ENCODE data around the gene ADCY1. TPM values are rescaled to one million over a fixed set of nuclear protein-coding genes. Genes with fewer than 3 reads are reported as not detected.
A peak's percentile ranks its signal among the peaks of the same experiment; 100 is the strongest.

Gene ADCY1
- total RNA-seq, 1 donor from 2014 or later: 19.0 TPM

DNA sequence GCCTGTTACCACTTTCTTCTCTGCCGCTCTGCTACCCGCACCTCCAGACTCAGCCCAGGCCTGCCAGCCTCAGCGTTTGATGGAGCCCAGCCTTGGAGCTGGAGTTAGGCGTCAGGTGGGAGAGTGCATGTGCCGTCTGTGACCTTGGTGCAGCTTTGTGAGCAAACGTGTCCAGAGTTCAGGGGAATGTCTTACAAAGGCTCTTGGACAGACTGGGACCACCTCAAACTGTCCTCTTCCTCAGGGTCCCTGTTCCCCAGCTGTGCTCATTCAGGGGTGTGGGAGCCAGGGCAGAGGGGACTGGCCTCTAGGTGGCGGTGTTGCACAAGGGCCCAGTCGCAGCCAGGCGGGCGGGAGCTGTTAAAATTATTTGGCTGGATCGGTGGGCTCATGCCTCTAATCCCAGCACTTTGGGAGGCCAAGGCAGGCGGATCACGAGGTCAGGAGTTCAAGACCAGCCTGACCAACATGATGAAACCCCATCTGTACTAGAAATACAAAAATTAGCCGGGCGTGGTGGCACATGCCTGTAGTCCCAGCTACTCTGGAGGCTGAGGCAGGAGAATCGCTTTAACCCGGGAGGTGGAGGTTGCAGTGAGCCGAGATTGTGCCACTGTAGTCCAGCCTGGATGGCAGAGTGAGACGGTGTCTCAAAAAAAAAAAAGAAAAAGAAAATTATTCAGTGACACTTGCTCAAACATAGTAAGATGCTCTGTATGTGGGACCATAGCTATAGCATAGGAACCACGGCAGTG, 89.2 kb downstream of the ADCY1 start:
- peak; percentile 63 for DNase-seq (ENCODE audit: extremely low spot score, unreplicated experiment)
- Mint-ChIP-seq H3K27ac (no peak overlapping the region), H3K9me3 (no peaks in the 10 kb centered on the region), H3K4me1 (ENCODE audit: unreplicated experiment) (no peaks in the 10 kb centered on the region), H3K4me3 (no peak overlapping the region), H3K36me3 (no peaks in the 10 kb centered on the region), H3K27me3 (no peaks in the 10 kb centered on the region)
- TF ChIP-seq CTCF (conservative IDR thresholded peaks at IDR 0.05): peak; percentile 67

DNA sequence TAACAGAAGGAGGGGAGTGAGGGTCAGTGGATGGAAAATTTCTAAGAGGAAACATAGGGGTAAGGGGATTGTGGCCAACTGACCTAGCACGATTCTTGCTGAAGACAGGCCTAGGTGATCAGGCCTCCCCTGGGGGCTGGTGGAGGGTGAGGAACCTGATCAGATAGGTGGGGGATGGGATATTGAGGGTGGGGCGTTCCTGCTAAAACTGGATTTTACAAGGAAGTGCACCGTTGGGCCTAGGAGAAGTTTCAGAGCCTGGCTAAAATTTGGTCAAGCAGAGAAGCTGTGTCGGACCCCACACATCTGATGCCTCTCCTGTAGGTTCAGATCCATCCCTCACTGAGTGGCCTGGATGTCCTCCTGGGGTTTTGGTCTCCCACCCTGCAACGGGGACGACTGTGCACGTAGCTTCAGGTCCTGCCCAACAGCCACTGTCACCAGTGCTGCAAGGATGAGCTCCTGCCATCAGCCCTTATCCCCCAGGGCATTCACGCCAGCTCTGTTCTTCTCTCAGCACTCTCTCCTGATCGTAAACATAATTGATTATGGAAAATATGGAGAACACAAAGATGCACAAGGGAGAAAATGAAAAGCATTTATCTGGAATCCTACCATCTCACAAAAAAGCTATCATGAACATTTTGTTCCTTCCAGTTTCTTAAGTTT, 89.9 kb downstream of the ADCY1 start:
- TF ChIP-seq CTCF (conservative IDR thresholded peaks at IDR 0.05): no peak
- Mint-ChIP-seq H3K27me3 (no peaks in the 10 kb centered on the region), H3K4me1 (ENCODE audit: unreplicated experiment) (no peaks in the 10 kb centered on the region)

GRCh38 chr7:45665172-45665571, 91.0 kb downstream of the ADCY1 start:
- no peaks in the 10 kb centered on the region for H3K4me1 Mint-ChIP-seq (ENCODE audit: unreplicated experiment)
- TF ChIP-seq CTCF (conservative IDR thresholded peaks at IDR 0.05): no peak
- no peak overlapping the region for H3K27ac Mint-ChIP-seq
- H3K27me3 Mint-ChIP-seq: no peaks in the 10 kb centered on the region
- H3K4me3 Mint-ChIP-seq: no peak overlapping the region
- DNase-seq (ENCODE audit: extremely low spot score, unreplicated experiment): no peak
- no peaks in the 10 kb centered on the region for H3K9me3 Mint-ChIP-seq
- H3K36me3 Mint-ChIP-seq: no peaks in the 10 kb centered on the region

More for the DNA sequence above, 89.9 kb downstream of the ADCY1 start:
- Mint-ChIP-seq H3K27ac (no peak overlapping the region), H3K9me3 (no peaks in the 10 kb centered on the region), H3K36me3 (no peaks in the 10 kb centered on the region), H3K4me3 (no peak overlapping the region)
- DNase-seq (ENCODE audit: extremely low spot score, unreplicated experiment): peak; percentile 43

- no peak overlapping the region for H3K27ac Mint-ChIP-seq
- peak; percentile 39 for DNase-seq (ENCODE audit: extremely low spot score, unreplicated experiment)
- no peaks in the 10 kb centered on the region for H3K36me3 Mint-ChIP-seq
- TF ChIP-seq CTCF (conservative IDR thresholded peaks at IDR 0.05): no peak
- no peak overlapping the region for H3K4me3 Mint-ChIP-seq
- H3K4me1 Mint-ChIP-seq (ENCODE audit: unreplicated experiment): no peaks in the 10 kb centered on the region
- H3K27me3 Mint-ChIP-seq: no peaks in the 10 kb centered on the region
- H3K9me3 Mint-ChIP-seq: no peaks in the 10 kb centered on the region
Measured at GRCh38 chr7:45670227-45670626, 96.1 kb downstream of the ADCY1 start.

- no peaks in the 10 kb centered on the region for H3K4me1 Mint-ChIP-seq (ENCODE audit: unreplicated experiment)
- TF ChIP-seq CTCF (conservative IDR thresholded peaks at IDR 0.05): no peak
- no peak overlapping the region for H3K27ac Mint-ChIP-seq
- no peaks in the 10 kb centered on the region for H3K9me3 Mint-ChIP-seq
- H3K36me3 Mint-ChIP-seq: no peaks in the 10 kb centered on the region
- no peaks in the 10 kb centered on the region for H3K27me3 Mint-ChIP-seq
- no peak for DNase-seq (ENCODE audit: extremely low spot score, unreplicated experiment)
- no peak overlapping the region for H3K4me3 Mint-ChIP-seq
Measured at GRCh38 chr7:45670717-45671116, 96.5 kb downstream of the ADCY1 start.
